NCI-H2081 treated with DMSO at 0.1 percent for 48 hours (cell line): ENCODE measurements around the gene HEATR5A.
"Not testable (repeated sequence)": the region's sequence is repeated elsewhere in the genome, so short reads cannot be mapped to it uniquely, and the experiment has no call there.

ENCODE experiments used
- DNase-seq: peaks from one replicate; lab custom pipeline; 2025; lab: John Stamatoyannopoulos, UW

HEATR5A gene

DNA sequence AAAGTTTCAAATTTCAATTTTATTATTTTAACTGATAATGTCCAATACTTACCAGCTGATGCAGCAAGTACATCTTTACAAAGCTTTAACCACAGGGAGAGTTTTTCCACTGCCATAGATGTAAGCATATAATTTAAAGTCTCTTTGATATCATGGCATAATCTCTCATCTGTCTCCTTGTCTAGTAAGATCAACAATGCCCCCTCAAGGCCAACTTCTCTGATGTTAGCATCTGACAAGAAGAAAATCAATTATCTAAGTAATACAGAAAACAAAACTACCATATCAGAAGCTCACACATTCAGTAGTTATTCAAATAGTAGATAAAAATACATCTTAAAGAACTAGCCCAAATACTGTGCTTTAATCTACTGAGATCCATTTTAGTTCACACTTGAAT lies 94.2 kb downstream of the HEATR5A start:
- no peak for DNase-seq

DNA sequence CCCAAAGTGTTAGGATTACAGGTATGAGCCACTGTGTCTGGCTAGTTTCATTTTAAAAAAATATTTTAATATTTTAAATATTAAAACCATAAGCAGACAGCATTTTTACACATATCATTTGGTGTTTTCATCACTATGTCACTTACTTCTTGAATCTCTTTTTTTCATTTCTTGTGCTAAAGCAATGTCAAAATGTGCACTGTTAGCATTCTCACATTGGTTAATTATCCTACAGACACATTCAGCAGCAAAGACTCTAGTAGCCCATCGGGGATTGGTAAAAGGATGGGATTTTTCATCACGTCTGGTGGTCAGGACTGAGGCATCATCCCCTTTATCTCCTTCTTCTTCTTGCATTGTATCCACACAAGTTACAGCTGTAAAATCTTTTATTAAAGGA lies 96.9 kb downstream of the HEATR5A start:
- DNase-seq = no peak

DNA sequence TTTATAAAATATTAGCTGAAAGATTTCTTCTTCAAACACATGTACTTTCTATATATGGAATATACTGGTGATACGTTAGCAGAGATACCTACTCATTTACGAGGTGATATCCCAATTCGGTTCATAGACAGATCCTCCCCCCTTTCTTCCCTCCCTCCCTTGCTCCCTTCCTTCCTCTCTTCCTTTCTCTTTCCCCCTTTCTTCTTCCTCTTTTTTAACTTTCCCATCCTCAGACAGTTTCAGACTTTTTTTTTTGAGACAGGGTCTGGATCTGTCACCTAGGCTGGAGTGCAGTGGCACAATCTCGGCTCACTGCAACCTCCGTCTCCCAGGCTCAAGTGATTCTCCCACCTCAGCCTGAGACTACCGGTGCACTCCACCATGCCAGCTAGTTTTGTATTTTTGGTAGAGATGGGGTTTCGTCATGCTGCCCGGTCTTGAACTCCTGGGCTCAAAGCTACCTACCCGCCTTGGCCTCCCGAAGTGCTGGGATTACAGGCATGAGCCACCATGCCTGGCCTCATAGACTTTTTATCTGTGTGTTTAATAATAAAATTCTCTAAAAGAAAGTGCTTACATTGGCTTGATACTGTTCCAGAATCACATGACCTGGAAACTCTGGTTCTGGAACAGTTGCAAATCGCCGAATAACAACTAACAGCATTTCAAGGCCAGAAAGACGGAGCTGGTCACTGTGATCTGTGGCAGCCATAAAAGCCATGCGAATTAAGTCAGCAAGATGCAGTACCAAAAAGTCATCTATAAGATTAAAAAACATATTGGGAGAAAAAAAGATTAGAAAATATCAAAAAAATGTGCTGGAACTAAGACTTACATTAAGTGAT lies 99.2 kb downstream of the HEATR5A start:
- DNase-seq = no peak

DNA sequence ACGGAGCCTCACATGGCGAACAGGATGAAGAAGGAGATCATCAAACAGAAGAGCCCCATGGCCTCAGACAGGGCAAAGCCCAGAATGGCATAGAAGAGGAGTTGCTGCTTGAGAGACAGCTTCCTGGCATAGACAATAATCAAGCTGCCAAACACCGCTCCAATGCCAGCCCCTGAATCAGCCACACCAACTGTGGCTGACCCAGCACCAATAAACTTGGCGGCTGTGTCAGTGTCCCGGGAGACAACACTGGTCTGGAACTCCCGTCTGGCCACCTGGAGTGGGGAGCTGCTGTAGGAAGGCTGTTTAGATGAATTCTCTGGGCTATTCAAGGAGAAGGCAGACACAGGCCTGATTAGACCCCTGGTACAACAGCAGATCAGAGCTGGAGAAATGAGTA lies 100.1 kb downstream of the HEATR5A start:
- no peak for DNase-seq

DNA sequence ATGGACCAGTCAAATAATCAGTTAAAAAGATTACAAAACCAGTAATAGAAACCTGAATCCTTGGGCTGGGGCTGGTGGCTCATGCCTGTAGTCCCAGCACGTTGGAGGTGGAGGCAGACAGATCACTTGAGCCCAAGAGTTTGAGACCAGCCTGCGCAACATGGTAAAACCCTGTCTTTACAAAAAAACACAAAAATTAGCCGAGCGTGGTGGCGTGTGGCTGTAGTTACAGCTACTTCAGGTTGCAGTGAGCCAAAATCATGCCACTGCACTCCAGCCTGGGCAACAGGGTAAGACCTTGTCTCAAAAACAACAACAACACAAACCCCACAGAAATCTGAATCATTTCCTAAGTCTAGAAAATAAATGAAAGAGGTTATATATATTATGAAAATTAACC lies 100.6 kb downstream of the HEATR5A start:
- no peak for DNase-seq

DNA sequence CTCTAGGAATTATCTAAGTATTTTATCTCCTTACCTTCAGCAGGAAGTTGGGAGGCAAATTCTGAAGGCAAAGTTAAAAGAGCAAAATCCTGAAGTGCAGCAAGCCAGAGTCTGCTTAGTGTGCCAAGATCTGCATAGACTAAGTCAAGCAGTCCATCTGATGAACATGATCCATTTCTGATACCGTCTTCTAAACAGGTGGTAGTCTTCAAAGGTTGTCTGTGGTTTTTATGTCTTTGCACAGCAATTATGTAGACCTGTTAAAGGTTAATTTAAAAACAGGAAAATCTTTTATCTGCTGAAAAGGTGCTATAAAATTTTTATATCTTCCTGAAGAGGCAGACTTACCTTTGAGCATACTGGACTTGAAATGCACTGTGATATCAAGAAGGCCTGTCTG lies 107.4 kb downstream of the HEATR5A start:
- no peak for DNase-seq

DNA sequence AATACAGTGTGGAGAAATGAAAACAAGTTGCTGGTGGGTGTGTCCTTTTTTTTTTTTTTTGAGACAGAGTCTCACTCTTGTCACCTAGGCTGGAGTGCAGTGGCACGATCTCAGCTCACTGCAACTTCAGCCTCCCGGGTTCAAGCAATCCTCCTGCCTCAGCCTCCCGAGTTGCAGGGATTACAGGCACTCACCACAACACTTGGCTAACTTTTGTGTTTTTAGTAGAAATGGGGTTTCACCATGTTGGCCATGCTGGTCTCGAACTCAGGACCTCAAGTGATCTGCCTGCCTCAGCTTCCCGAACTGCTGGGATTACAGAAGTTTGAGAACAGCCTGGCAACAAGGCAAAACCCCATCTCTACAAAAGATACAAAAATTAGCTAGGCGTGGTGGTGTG lies 108.0 kb downstream of the HEATR5A start:
- DNase-seq = not testable (repeated sequence)

DNA sequence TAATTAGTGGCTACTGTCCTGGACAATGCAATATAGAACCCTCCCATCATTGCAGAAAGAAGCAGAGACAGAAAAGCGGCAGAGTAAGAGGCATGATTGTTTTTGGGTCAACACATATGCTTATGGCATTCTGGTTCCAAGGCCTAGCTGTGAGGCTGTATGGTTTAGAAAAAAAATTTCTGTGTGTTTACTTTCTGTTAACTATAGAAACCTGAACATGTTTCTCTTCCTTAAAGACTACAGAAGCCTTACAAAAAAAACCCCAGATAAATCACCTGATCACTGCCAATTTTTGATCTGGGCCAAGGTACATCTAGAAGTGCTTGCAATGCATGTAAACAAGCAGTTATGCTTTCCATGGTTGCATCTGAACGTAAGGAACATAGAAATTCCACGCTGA lies 112.7 kb downstream of the HEATR5A start:
- DNase-seq = no peak

DNA sequence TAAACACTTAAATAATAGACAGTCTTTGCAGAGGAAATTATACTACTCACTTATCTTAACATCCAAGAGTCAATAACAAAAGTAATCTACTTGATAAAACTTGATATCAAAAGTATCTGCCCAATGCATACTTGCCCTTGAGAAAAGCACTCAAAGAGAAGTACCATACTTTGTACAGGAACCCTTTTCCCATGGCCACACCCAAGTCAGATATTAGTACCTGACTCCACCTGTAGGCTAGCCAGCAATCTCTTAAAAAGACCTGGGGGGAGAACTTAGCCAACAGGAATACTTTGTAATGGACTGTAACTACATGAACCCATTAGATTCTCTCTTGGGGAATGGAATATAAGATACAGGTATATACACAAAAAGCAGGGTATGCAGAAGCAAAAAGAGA lies 113.2 kb downstream of the HEATR5A start:
- no peak for DNase-seq

DNA sequence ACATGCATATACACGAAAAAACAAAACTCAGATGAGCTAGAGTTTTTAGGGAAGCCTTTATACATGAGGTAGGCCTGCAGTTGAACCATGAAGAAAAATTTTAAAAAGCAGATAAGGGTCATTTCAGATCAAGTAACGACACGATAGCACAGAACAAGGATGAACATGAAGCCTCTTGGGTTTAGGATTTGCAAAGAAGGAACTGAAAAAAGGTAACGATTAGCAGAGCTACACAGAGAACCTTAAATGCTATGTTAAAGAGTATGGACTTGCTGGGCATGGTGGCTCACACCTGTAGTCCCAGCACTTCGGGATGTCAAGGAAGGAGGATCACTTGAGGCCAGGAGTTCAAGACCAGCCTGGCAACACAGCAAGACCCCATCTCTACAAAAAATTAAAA lies 116.7 kb downstream of the HEATR5A start:
- DNase-seq = no peak

DNA sequence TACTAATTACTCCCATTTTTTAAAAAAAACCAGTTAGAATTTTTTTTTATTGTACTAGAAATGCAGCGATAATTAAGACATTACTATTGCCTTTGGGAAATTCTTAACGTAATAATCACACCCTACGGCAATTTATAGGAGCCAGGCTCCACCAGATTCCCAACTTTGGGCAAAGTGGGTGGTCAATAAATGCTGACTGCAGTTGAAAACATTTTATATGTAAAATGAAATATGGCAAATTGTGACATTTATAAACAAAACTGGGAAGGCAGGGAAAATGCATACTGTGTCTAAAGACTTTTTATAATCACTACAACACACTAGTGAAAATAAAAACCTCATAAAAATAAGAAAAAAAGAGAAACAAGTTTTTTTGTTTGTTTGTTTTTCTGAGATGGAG lies 119.5 kb downstream of the HEATR5A start:
- no peak for DNase-seq

DNA sequence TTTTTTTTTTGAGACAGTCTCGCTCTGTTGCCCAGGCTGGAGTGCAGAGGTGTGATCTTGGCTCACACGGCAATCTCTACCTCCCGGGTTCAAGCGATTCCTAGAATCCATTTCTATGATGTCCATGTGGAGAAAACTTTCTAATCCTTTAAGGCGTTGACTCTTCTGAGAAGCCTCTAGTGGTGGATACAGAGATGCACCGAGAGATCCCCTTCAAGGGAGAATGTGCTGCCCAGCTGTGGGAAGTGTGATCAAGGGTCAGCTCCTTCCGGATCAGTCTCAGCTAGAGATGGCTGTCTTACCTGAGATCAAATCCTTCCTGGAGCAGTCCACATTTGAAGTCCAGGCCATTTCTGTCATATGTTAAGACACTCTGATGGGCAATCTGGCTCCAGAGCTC lies 120.1 kb downstream of the HEATR5A start:
- DNase-seq = no peak

DNA sequence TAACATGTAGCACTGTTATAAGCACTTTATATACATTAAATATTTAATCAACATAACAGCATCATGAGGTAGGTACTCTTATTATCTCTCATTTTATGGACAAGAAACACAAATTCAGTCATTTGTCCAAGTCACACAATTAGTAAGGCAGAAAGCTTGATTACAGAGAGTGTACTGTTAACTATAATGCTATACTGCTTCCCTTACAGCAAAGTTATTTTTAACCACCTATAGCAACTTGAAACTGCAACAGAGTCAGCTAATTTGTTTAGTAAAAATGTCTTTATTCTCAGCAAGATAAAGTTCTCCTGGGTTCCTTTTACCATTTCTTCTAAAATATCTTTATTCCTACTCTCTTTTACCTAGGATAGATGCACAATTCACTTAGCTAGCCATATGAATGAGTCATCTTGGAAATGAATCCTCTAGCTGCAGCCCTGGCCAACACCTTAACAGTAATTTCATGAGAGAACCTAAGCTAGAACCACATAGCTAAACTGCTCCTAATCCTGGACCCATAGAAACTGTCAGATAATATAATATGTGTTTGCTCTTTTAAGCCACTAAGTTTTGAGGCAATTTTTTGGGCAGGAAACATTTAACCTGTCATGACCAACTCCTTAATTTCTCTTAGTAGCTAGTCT lies 122.5 kb downstream of the HEATR5A start:
- no peak for DNase-seq

DNA sequence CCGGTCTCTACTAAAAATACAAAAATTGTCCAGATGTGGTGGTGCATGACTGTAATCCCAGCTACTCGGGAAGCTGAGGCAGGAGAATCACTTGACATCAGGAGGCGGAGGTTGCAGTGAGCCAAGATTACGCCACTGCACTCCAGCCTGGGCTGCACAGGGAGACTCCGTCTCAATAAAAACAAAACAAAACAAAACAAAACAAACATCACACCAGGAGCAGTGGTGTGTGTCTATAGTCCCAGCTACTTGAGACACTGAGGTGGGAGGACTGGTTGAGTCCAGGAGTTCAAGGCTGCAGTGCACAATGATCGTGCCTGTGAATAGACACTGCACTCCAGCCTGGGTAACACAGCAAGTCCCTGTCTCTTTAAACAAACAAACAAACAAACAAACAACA lies 123.2 kb downstream of the HEATR5A start:
- no peak for DNase-seq

DNA sequence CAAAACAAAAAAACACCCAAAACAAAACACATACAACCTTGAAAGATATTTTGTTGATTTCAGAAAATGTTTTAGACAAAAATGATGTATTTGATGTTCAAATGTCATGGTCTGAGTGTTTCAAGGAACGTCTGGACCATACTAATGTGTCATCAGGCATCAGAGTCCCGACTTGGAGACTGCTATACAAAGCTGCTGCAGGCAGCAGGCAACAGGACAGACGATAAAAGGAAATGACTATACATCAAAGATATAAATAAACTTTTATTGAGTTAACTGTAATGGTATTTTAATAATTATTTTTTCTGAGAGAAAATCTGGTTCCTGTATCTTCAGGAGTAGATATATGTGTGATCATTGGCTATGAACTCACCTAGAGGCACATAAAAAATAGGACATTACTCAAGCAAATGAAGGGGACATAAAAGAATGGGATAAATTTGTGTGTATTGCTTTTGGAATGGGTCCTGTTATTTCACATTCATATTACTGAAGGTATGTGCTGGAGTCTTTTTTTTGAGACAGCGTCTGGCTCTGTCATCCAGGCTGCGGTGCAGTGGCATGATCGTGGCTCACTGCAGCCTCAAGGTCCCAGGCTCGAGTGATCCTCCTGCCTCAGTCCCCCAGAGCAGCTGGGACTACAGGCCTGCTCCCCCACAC lies 125.5 kb downstream of the HEATR5A start:
- DNase-seq = no peak

DNA sequence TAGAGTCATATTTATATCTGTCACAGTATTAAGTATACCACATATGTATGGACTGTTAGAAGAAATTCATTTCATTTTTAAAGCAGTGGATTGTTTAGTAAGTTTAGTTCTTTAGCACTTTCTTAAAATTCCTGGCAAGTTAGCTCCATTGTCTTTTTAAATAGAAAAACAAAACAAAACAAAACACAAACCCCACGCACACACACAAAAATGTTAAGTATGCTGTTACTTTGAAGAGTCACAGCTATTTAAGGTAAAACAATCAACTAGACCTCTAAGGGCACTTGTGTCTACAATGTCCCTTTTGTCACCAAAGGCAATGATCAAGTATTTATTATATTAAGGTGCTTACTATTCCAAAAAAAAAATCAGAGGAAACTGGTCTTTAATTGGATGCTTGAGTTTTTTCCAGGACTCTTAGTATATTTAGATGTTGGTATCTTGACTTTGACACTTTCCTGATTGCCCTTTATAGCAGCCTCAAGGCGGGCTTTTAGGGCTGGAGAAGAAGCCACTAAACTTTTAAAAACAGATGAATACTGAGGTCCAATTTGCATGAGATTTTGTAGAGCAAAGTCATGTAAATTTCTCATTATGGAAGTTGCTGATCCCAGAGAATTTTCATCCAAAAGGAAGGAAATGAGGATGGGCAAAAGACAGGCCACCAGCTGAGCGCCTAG lies 127.3 kb downstream of the HEATR5A start:
- no peak for DNase-seq

DNA sequence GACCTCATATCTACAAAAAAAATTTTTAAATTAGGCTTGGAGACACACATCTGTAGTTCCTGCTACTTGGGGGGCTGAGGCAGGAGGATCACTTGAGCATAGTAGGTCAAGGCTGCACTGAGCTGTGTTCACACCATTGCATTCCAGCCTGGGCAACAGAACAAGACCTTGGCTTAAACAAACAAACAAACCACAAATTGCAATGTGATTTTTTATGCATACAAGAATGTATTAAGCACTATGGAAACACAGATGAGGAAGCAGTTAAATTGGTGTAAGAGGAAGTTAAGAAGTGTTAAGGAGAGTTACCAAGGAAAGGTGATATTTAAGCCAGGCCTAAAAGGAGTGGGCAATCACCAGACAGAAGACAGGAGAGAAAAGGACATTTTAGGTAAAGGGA lies 129.1 kb downstream of the HEATR5A start:
- no peak for DNase-seq

DNA sequence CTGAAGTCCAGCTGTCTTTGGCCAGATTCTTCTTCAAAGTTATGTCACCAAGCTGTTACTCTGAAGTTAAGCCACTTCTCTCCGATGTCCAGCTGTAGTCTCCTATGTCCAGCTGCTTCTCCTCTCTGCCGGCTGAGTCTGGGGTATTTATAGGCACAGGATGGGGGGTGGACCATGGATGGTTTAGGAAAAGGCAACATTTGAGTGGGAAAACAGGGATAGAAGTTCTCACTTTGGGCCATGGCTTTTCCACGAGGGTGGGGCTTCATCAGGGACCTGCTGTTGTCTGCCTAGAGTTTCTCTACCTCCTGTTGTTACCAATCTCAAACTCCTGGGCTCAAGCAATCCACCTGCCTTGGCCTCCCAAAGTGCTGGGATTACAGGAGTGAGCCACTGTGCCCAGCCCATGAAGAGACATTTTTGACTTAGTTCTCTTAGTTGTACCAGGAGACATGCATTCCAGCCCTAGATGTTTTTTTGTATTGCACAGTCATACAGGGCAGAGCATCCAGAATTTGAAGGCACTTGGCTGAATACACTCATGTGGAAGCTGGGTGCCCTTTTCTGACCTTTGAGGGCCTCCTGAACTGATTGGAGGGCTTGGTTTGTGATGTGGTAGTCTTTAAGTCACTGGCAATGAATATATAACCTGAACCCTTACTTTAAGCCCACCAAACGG lies 132.9 kb downstream of the HEATR5A start:
- DNase-seq = no peak

DNA sequence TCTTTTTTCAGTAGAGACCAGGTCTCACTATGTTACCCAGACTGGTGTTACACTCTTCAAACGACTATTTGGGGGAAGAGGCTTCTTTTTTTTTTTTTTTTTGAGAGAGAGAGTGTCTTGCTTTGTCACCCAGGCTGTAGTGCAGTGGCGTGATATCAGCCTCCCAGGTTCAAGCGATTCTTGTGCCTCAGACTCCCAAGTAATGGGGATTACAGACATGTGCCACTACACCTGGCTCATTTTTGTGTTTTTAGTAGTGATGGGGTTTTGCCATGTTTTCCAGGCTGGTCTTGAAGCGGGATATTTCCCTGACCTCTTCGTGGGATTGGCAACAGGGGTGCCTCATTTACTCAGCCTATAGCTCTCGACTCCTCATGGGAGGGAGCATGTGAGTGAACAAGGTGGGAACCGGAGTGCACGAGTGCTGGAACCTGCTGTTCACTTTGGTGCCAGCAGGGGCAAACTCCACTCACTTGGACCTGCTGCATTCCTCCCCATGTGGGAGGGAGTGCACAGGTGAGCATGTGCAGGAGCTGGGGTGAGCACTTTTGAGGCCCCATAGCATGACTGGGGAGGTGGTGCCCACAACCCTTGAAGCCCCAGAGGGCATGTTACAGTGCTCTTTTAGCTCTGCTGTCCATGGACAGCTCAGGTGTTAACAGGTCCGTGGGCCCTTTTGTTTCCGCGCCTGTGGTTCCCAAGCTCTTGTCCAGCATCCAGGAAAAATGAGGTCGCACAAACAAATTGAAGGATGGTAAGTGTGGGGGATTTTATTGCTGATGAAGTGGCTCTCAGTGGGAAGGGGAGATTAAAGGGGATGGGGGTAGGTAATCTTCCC lies 133.7 kb downstream of the HEATR5A start:
- no peak for DNase-seq

DNA sequence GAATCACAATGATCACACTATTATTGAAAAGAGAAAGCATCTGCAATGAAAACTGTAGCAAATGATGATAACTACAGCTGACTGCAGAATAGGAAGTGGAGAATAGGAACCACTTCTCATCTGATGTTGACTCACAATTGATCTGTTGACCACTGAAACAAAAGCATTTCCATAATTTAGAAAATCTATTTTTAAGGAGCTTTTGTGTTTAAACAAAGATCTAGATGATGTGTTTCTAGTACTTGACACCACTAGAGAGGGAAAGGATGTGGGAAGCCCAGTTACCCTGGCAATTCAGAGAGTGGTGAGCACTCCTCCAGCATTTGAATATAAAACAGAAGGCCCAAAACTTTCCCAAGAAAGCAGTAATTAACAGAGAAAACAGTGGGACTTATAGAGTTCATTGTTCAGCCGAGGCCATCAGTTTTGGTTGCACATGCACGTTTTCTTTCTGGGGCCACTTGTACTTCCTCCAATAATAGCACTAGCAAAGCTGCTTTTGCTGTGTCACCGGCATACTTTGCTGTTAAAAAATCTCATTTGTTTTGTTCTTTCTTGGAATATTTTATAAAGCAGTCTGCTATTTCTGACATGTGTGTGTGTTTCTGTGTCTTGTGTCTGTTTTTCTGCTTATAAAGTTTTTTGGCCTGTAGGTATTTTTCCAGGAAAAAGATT lies 136.6 kb downstream of the HEATR5A start:
- no peak for DNase-seq

DNA sequence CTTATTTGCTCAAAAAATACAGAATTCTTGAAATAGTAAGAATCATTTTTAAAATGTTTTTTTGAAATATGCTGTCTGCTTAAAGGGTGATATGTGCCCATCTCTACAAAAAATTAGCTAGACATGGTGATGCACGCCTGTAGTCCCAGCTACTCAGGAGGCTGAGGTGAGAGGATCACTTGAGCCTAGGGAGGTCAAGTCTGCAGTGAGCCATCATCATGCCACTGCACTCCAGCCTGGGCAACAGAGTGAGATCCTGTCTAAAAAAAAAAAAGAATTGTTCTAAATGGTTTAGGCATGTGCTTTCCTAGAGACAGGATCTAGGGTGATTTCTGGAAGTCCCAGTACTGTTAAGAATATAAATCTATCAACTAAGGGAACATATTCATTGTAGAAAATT lies 137.2 kb downstream of the HEATR5A start:
- no peak for DNase-seq
